ENCODE measurements around the gene MTF1.
"Not testable (repeated sequence)": the region's sequence is repeated elsewhere in the genome, so short reads cannot be mapped to it uniquely, and the experiment has no call there.

MTF1 gene

DNA sequence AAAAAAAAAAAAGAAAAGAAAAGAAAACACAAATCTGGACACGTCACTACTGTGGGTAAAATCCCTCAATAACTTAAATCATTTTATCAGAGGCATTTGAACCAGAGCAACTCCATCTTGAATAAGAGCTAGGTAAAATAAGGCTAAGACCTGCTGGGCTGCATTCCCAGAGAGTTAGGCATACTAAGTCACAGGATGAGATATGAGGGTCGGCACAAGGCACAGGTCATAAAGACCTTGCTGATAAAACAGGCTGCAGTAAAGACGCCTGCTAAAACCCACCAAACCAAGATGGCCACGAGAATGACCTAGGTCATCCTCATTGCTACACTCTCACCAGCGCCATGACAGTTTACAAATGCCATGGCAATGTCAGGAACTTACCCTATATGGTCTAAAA is 43.6 kb upstream of the MTF1 start:
- H3K4me3 ChIP-seq (ENCODE audit: severe bottlenecking), result no peak overlapping the region
- DNase-seq (ENCODE audit: low spot score), result no peak
- no peak for TF ChIP-seq CTCF (IDR thresholded peaks at IDR 0.05; ENCODE audit: poor library complexity, severe bottlenecking)

GRCh38 chr1:37901893-37902225 is 42.5 kb upstream of the MTF1 start:
- no peak for TF ChIP-seq CTCF (IDR thresholded peaks at IDR 0.05; ENCODE audit: poor library complexity, severe bottlenecking)
- DNase-seq (ENCODE audit: low spot score) (no peak), ATAC-seq (ENCODE audit: low read depth) (no peak)
- Histone ChIP-seq H3K9me3 (ENCODE audit: severe bottlenecking) (no peaks in the 10 kb centered on the region), H3K36me3 (ENCODE audit: low read depth) (no peaks in the 10 kb centered on the region), H3K27me3 (ENCODE audit: insufficient read depth, poor library complexity, severe bottlenecking) (no peaks in the 10 kb centered on the region), H3K4me3 (ENCODE audit: severe bottlenecking) (no peak overlapping the region), H3K4me1 (ENCODE audit: insufficient read depth, poor library complexity, severe bottlenecking) (no peaks in the 10 kb centered on the region), H3K27ac (ENCODE audit: poor library complexity, severe bottlenecking) (no peak overlapping the region)

More for the DNA sequence above, 43.6 kb upstream of the MTF1 start:
- Histone ChIP-seq H3K27me3 (ENCODE audit: insufficient read depth, poor library complexity, severe bottlenecking) (no peaks in the 10 kb centered on the region), H3K9me3 (ENCODE audit: severe bottlenecking) (no peaks in the 10 kb centered on the region), H3K36me3 (ENCODE audit: low read depth) (no peaks in the 10 kb centered on the region), H3K4me1 (ENCODE audit: insufficient read depth, poor library complexity, severe bottlenecking) (peaks cover 11% of the 10 kb centered on the region), H3K27ac (ENCODE audit: poor library complexity, severe bottlenecking) (no peak overlapping the region)
- no peak for ATAC-seq (ENCODE audit: low read depth)

- H3K27me3 ChIP-seq (ENCODE audit: insufficient read depth, poor library complexity, severe bottlenecking), result no peaks in the 10 kb centered on the region
- no peaks in the 10 kb centered on the region for H3K9me3 ChIP-seq (ENCODE audit: severe bottlenecking)
- TF ChIP-seq CTCF (IDR thresholded peaks at IDR 0.05; ENCODE audit: poor library complexity, severe bottlenecking), result no peak
- DNase-seq (ENCODE audit: low spot score) (no peak), ATAC-seq (ENCODE audit: low read depth) (no peak)
- H3K4me1 ChIP-seq (ENCODE audit: insufficient read depth, poor library complexity, severe bottlenecking), result no peaks in the 10 kb centered on the region
- no peak overlapping the region for H3K4me3 ChIP-seq (ENCODE audit: severe bottlenecking)
- H3K27ac ChIP-seq (ENCODE audit: poor library complexity, severe bottlenecking), result no peak overlapping the region
- no peaks in the 10 kb centered on the region for H3K36me3 ChIP-seq (ENCODE audit: low read depth)
Measured at GRCh38 chr1:37901191-37901892, 42.0 kb upstream of the MTF1 start.

- DNase-seq (ENCODE audit: low spot score); ATAC-seq (ENCODE audit: low read depth): not testable (repeated sequence)
Measured at GRCh38 chr1:37897563-37897962, 38.2 kb upstream of the MTF1 start.

GRCh38 chr1:37893673-37894072 is 34.3 kb upstream of the MTF1 start:
- Histone ChIP-seq H3K4me1 (ENCODE audit: insufficient read depth, poor library complexity, severe bottlenecking) (no peaks in the 10 kb centered on the region), H3K4me3 (ENCODE audit: severe bottlenecking) (no peak overlapping the region), H3K36me3 (ENCODE audit: low read depth) (peaks cover 10% of the 10 kb centered on the region), H3K9me3 (ENCODE audit: severe bottlenecking) (no peaks in the 10 kb centered on the region), H3K27ac (ENCODE audit: poor library complexity, severe bottlenecking) (no peak overlapping the region), H3K27me3 (ENCODE audit: insufficient read depth, poor library complexity, severe bottlenecking) (no peaks in the 10 kb centered on the region)
- no peak for TF ChIP-seq CTCF (IDR thresholded peaks at IDR 0.05; ENCODE audit: poor library complexity, severe bottlenecking)
- no peak for ATAC-seq (ENCODE audit: low read depth)
- DNase-seq (ENCODE audit: low spot score), result no peak

More at GRCh38 chr1:37897563-37897962, 38.2 kb upstream of the MTF1 start:
- H3K27me3 ChIP-seq (ENCODE audit: insufficient read depth, poor library complexity, severe bottlenecking); H3K4me1 ChIP-seq (ENCODE audit: insufficient read depth, poor library complexity, severe bottlenecking); H3K36me3 ChIP-seq (ENCODE audit: low read depth); H3K27ac ChIP-seq (ENCODE audit: poor library complexity, severe bottlenecking); H3K4me3 ChIP-seq (ENCODE audit: severe bottlenecking); H3K9me3 ChIP-seq (ENCODE audit: severe bottlenecking): not testable (repeated sequence)
